ENCODE measurements around the gene IL2.

The IL2 gene

DNA sequence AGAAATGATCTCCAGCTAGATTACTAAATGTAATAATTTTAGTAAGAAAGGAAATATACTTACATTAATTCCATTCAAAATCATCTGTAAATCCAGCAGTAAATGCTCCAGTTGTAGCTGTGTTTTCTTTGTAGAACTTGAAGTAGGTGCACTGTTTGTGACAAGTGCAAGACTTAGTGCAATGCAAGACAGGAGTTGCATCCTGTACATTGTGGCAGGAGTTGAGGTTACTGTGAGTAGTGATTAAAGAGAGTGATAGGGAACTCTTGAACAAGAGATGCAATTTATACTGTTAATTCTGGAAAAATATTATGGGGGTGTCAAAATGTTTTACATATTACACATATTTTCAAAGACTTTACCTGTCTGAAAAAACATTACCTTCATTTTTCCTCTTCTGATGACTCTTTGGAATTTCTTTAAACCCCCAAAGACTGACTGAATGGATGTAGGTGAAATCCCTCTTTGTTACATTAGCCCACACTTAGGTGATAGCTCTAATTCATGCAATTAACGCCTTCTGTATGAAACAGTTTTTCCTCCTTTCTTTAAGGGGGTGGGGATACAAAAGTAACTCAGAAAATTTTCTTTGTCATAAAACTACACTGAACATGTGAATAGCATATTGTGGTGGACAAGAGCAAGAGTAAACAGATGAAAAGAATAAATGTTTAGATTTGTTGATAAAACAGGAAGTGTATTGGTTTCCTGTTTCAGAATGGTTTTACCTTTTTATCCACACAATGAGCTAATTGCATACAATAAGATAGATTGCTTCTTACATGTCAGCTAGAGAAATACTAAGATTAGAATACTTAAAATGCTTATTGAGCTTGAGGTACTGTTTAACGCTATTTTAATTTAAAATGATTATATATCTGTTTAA is at the start of gene IL2:
Gene IL2 (minus strand): TSS at position 495 of the 886 bp plus-strand sequence. CDS start 285 bp downstream, at position 210.
- Histone ChIP-seq H3K4me1 (ENCODE audit: insufficient read depth, poor library complexity, severe bottlenecking) (no peaks in the 10 kb centered on the region), H3K27ac (ENCODE audit: poor library complexity, severe bottlenecking) (no peak within 1 kb of the TSS), H3K4me3 (ENCODE audit: severe bottlenecking) (no peak within 1 kb of the TSS), H3K27me3 (ENCODE audit: insufficient read depth, poor library complexity, severe bottlenecking) (no peaks in the 10 kb centered on the region), H3K36me3 (ENCODE audit: low read depth) (no peaks in the 10 kb centered on the region), H3K9me3 (ENCODE audit: severe bottlenecking) (peaks cover 3% of the 10 kb centered on the region)
- no peak for DNase-seq (ENCODE audit: low spot score)
- no peak for ATAC-seq (ENCODE audit: low read depth)
- TF ChIP-seq, protein P1, sequence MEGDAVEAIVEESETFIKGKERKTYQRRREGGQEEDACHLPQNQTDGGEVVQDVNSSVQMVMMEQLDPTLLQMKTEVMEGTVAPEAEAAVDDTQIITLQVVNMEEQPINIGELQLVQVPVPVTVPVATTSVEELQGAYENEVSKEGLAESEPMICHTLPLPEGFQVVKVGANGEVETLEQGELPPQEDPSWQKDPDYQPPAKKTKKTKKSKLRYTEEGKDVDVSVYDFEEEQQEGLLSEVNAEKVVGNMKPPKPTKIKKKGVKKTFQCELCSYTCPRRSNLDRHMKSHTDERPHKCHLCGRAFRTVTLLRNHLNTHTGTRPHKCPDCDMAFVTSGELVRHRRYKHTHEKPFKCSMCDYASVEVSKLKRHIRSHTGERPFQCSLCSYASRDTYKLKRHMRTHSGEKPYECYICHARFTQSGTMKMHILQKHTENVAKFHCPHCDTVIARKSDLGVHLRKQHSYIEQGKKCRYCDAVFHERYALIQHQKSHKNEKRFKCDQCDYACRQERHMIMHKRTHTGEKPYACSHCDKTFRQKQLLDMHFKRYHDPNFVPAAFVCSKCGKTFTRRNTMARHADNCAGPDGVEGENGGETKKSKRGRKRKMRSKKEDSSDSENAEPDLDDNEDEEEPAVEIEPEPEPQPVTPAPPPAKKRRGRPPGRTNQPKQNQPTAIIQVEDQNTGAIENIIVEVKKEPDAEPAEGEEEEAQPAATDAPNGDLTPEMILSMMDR (IDR thresholded peaks at IDR 0.05; ENCODE audit: poor library complexity, severe bottlenecking) = no peak

GRCh38 chr4:122503214-122503613 is 46.7 kb upstream of the IL2 start:
- ATAC-seq (ENCODE audit: low read depth) = no peak
- Histone ChIP-seq H3K27ac (ENCODE audit: poor library complexity, severe bottlenecking) (no peak overlapping the region), H3K4me3 (ENCODE audit: severe bottlenecking) (no peak overlapping the region), H3K4me1 (ENCODE audit: insufficient read depth, poor library complexity, severe bottlenecking) (no peaks in the 10 kb centered on the region), H3K36me3 (ENCODE audit: low read depth) (no peaks in the 10 kb centered on the region), H3K27me3 (ENCODE audit: insufficient read depth, poor library complexity, severe bottlenecking) (peaks cover 3% of the 10 kb centered on the region), H3K9me3 (ENCODE audit: severe bottlenecking) (no peaks in the 10 kb centered on the region)
- TF ChIP-seq, protein P1 (IDR thresholded peaks at IDR 0.05; ENCODE audit: poor library complexity, severe bottlenecking) = no peak
- DNase-seq (ENCODE audit: low spot score) = no peak

- H3K4me1 ChIP-seq (ENCODE audit: insufficient read depth, poor library complexity, severe bottlenecking) = no peaks in the 10 kb centered on the region
- no peak overlapping the region for H3K27ac ChIP-seq (ENCODE audit: poor library complexity, severe bottlenecking)
- ATAC-seq (ENCODE audit: low read depth) (no peak; the same call in 2 of the 3 replicates), DNase-seq (ENCODE audit: low spot score) (no peak)
- H3K4me3 ChIP-seq (ENCODE audit: severe bottlenecking) = no peak overlapping the region
- peaks cover 3% of the 10 kb centered on the region for H3K27me3 ChIP-seq (ENCODE audit: insufficient read depth, poor library complexity, severe bottlenecking)
- H3K9me3 ChIP-seq (ENCODE audit: severe bottlenecking) = no peaks in the 10 kb centered on the region
- TF ChIP-seq, protein P1 (IDR thresholded peaks at IDR 0.05; ENCODE audit: poor library complexity, severe bottlenecking) = no peak
- no peaks in the 10 kb centered on the region for H3K36me3 ChIP-seq (ENCODE audit: low read depth)
Measured at GRCh38 chr4:122500852-122501501, 44.5 kb upstream of the IL2 start.

GRCh38 chr4:122489061-122489460 is 32.5 kb upstream of the IL2 start:
- TF ChIP-seq, protein P1 (IDR thresholded peaks at IDR 0.05; ENCODE audit: poor library complexity, severe bottlenecking) = no peak
- H3K36me3 ChIP-seq (ENCODE audit: low read depth) = no peaks in the 10 kb centered on the region
- peaks cover 4% of the 10 kb centered on the region for H3K9me3 ChIP-seq (ENCODE audit: severe bottlenecking)
- no peak for ATAC-seq (ENCODE audit: low read depth)
- no peak overlapping the region for H3K4me3 ChIP-seq (ENCODE audit: severe bottlenecking)
- no peak for DNase-seq (ENCODE audit: low spot score)
- no peaks in the 10 kb centered on the region for H3K4me1 ChIP-seq (ENCODE audit: insufficient read depth, poor library complexity, severe bottlenecking)
- H3K27ac ChIP-seq (ENCODE audit: poor library complexity, severe bottlenecking) = no peak overlapping the region
- peaks cover 3% of the 10 kb centered on the region for H3K27me3 ChIP-seq (ENCODE audit: insufficient read depth, poor library complexity, severe bottlenecking)

Data from RWPE2 (cell line).